Choroid plexus epithelial cell (primary cell): ENCODE results near the gene TTC3.
"Not testable (repeated sequence)": the region's sequence is repeated elsewhere in the genome, so short reads cannot be mapped to it uniquely, and the experiment has no call there.

ENCODE experiments used
- DNase-seq: peaks from one replicate; pipeline ENCODE4 v3.0.0-alpha.2; 2010; ENCODE audit warnings: low read depth
- H3K4me3 ChIP-seq: 2 replicates; pipeline ENCODE4 v1.5.1; 2011; ENCODE audit warnings: low read depth, mild to moderate bottlenecking, control low read depth, low read length, moderate library complexity
- TF ChIP-seq, protein P1 (sequence below): conservative IDR thresholded peaks from 2 replicates; pipeline ENCODE4 v1.5.1; 2011; ENCODE audit warnings: low read depth, mild to moderate bottlenecking, control low read depth, inconsistent platforms, low read length, moderate library complexity

Gene TTC3

DNA sequence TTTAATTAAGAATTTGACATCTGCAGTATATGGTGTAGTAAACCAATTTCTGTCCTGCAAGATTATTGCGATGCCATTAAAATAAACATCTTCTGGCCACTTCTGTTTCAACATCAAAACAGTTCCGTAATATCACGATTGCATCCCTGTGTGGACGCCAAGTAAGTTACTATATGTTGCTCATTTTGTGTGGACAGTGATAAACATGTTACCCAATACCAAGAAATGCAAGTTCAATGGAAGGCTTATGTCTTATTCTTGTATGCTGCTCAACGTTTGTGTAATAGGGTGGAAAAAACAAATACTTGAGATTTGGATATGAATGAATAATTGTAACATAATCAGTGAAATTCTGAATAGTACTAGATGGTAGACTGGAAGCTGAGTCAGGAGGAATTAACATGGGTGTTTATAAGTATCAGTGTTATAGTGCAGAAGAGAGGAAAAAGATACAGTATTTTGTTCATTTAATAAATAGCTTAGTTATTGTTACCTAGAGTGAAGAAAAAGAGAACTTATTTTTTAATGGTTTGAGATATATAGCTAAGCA lies 15.2 kb downstream of the TTC3 start:
- H3K4me3 ChIP-seq = no peak overlapping the region
- TF ChIP-seq, protein P1, sequence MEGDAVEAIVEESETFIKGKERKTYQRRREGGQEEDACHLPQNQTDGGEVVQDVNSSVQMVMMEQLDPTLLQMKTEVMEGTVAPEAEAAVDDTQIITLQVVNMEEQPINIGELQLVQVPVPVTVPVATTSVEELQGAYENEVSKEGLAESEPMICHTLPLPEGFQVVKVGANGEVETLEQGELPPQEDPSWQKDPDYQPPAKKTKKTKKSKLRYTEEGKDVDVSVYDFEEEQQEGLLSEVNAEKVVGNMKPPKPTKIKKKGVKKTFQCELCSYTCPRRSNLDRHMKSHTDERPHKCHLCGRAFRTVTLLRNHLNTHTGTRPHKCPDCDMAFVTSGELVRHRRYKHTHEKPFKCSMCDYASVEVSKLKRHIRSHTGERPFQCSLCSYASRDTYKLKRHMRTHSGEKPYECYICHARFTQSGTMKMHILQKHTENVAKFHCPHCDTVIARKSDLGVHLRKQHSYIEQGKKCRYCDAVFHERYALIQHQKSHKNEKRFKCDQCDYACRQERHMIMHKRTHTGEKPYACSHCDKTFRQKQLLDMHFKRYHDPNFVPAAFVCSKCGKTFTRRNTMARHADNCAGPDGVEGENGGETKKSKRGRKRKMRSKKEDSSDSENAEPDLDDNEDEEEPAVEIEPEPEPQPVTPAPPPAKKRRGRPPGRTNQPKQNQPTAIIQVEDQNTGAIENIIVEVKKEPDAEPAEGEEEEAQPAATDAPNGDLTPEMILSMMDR = no peak
- DNase-seq = peak; percentile 48

DNA sequence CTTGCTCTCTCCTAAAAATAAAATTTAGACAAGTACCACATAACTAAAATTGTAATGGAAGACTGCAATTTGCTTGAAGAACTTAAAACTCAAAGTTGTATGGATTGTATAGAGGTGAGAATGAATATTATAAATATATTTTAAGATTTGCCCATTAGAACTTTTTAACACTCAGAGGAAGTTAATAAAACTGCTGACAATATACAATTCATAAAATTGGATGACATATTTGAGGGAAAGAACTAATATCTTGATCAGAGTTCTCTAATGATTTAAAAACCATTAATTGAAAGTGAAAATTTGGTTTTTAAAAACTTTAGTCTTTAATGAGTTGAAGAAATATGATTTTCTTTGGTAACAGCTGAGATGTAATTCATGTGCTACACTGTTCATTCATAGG lies 20.9 kb downstream of the TTC3 start:
- TF ChIP-seq, protein P1 = no peak
- no peak for DNase-seq
- H3K4me3 ChIP-seq = no peak overlapping the region

DNA sequence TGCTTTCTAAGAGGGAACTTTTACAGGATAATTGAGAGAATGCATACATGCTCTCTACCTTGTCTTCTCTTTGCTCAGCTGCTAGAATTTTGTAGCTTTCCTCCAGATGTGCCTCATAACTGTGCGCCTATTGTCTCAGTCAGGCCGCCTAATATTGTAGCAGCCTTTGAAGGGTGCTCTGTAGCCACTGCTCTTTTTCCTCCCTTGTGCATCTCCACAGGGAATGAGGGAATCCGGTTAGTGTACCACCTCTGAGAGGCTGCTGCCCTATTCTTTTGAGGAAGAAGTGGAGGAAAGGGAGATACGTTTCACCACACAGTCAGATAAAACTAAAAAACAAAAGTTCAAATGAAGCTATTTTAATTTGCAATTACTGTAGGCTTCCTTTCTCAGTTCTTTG lies 22.8 kb downstream of the TTC3 start:
- no peak for DNase-seq
- TF ChIP-seq, protein P1 = no peak
- H3K4me3 ChIP-seq = no peak overlapping the region

DNA sequence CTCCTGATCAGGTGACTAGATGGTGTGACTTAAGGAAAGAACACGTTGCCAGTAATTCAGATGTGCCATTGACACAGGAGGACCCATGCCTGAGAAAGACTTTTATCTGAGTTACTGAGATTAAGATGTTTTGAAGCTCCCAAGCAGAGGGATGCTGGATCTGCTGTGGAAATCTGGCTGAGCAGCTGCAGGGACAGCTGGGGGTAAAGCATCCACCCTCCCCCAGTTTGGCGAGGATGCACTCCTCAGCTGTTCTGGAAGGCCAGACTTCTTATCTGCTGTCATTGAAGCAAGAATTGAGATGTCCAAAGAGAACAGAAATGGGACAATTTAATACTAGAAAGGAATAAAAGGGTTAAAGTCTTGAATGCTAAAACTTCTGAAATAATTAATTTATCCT lies 25.7 kb downstream of the TTC3 start:
- TF ChIP-seq, protein P1 = no peak
- DNase-seq = no peak
- H3K4me3 ChIP-seq = no peak overlapping the region

DNA sequence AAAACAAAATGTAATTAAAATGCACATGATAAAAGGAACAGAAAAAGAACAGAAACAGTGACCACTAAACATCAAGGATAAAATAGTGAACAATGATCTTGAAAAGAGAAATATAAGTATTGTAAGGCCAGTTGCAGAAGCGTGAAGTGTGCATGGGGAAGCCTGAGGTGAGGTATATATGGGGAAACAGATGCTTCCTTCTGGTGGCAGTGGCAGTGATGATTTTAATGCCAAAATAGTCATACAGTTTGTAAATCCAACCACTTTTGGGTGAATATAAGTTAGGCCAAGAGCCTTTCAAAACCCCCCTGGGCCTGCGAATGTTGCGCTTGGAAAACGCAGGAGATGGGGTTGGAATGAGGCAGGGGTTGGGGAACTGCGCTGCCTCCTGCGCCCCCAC lies 27.3 kb downstream of the TTC3 start:
- H3K4me3 ChIP-seq = no peak overlapping the region
- DNase-seq = no peak
- TF ChIP-seq, protein P1 = no peak

DNA sequence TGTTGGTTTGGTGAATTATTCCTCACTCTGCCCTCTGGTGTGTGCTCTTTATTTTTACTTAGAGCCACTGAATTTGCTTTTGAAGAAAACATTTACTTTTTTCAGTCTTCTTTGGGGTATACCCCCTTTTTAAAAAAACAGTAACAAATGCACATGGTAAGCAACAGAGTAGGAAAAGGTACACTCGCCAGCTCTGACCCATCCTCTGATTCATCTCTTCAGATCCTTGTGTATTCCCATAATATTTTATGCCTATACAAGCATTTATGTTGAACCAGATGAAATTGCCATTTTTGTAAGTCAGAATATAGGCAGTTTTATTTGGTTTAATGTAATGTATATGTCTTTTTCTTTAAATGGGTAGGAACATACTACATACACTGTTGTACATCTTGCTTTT lies 28.3 kb downstream of the TTC3 start:
- no peak overlapping the region for H3K4me3 ChIP-seq
- peak; percentile 39 for DNase-seq

DNA sequence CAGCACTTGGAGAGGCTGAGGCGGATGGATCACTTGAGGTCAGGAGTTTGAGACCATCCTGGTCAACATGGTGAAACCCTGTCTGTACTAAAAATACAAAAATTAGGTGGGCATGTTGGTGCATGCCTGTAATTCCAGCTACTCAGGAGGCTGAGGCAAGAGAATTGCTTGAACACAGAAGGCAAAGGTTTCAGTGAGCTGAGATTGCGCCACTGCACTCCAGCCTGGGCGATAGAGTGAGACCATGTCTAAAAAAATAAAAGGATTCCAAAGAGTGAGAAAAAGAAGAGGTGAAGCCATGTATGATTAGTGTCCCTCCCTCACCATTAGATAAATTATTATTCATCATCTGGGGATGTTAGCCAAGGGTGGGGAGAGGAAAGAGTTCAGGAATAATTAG lies 29.7 kb downstream of the TTC3 start:
- peak; percentile 53 for DNase-seq
- H3K4me3 ChIP-seq = not testable (repeated sequence)

More for the DNA sequence above, 28.3 kb downstream of the TTC3 start:
- TF ChIP-seq, protein P1 = peak; percentile 10

DNA sequence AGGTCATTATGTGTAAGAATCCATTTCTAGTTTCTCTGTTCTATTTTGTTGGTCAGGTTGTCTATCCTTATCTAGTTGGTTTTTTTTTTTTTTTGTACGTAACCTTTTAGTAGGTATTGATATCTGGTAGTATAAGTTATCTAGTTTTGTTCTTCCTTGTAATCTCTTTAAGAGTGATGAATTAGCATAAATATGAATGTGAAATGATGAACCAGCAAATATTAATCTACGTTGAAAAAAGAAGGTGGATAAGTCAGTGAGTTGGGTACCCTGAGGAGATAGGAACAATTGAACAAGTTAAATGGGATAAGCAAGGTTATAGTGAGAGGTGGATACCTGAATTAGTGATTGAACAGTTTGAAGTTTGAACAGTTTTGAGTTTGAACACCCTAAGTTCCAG lies 33.9 kb downstream of the TTC3 start:
- TF ChIP-seq, protein P1 = no peak
- no peak for DNase-seq
- H3K4me3 ChIP-seq = no peak overlapping the region

DNA sequence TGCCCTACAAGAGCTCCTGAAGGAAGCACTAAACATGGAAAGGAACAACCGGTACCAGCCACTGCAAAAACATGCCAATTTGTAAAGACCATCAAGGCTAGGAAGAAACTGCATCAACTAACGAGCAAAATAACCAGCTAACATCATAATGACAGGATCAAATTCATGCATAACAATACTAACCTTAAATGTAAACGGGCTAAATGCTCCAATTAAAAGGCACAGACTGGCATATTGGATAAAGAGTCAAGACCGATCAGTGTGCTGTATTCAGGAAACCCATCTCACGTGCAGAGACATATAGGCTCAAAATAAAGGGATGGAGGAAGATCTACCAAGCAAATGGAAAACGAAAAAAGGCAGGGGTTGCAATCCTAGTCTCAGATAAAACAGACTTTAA lies 38.0 kb downstream of the TTC3 start:
- H3K4me3 ChIP-seq, DNase-seq: not testable (repeated sequence)

DNA sequence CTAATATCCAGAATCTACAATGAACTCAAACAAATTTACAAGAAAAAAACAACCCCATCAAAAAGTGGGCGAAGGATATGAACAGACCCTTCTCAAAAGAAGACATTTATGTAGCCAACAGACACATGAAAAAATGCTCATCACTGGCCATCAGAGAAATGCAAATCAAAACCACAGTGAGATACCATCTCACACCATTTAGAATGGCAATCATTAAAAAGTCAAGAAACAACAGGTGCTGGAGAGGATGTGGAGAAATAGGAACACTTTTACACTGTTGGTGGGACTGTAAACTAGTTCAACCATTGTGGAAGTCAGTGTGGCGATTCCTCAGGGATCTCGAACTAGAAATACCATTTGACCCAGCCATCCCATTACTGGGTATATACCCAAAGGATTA lies 41.2 kb downstream of the TTC3 start:
- DNase-seq, H3K4me3 ChIP-seq: not testable (repeated sequence)

DNA sequence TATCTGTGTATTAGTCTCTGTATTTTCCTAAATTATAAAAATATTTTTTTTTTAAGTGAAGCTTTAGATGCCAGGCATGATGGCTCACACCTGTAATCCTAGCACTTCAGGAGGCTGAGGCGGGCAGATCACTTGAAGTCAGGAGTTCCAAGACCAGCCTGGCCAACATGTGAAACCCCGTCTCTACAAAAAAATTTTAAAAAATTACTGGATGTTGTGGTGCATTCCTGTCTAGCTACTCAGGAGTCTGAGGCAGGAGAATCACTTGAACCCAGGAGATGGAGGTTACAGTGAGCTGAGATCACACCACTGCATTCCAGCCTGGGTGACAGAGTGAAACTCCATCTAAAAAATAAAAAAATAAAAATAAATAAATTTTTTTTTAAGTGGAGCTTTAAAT lies 43.4 kb downstream of the TTC3 start:
- not testable (repeated sequence) for DNase-seq, H3K4me3 ChIP-seq
